HepG2 (cell line): ENCODE data around the gene GPER1.
"Not testable (repeated sequence)": the region's sequence is repeated elsewhere in the genome, so short reads cannot be mapped to it uniquely, and the experiment has no call there.

Experiments used
- CBX5 ChIP-seq: sonication (generic); formaldehyde crosslinking; IDR thresholded peaks from 2 replicates; pipeline ENCODE4 v1.4.0; 2020; ENCODE audit warnings: missing genetic modification reagents, borderline replicate concordance
- FOXK2 ChIP-seq: fragments of 450-650 bp; IDR thresholded peaks from 2 replicates; pipeline ENCODE4 v1.6.1; 2016
- FOXM1 ChIP-seq: sonication (generic); formaldehyde crosslinking; IDR thresholded peaks from 2 replicates; pipeline ENCODE4 v1.5.0; 2020; ENCODE audit warnings: missing genetic modification reagents
- HOXD1 ChIP-seq: sonication (generic); formaldehyde crosslinking; IDR thresholded peaks from 2 replicates; pipeline ENCODE4 v1.5.0; 2020; ENCODE audit warnings: missing genetic modification reagents
- JUN ChIP-seq: sonication (generic); formaldehyde crosslinking; IDR thresholded peaks from 2 replicates; pipeline ENCODE4 v1.4.0; 2020; ENCODE audit warnings: mild to moderate bottlenecking, missing genetic modification reagents
- ONECUT2 ChIP-seq: sonication (generic); formaldehyde crosslinking; IDR thresholded peaks from 2 replicates; pipeline ENCODE4 v1.4.0; 2020; ENCODE audit warnings: missing genetic modification reagents
- PRMT3 ChIP-seq: sonication (generic); formaldehyde crosslinking; IDR thresholded peaks from 2 replicates; pipeline ENCODE4 v1.8.1; 2022; ENCODE audit warnings: low read depth, mild to moderate bottlenecking, moderate library complexity, missing genetic modification reagents, borderline replicate concordance
- SP1 ChIP-seq, 2 experiments: fragments of 450-650 bp in 1 of 2; sonication (generic) in 1 of 2; formaldehyde crosslinking in 1 of 2; IDR thresholded peaks; 2 replicates each; pipeline versions ENCODE4 v1.4.0 to v1.6.1; 2016 to 2020; ENCODE audit warnings: missing genetic modification reagents in 1 of 2
- SP2 ChIP-seq: sonication (generic); formaldehyde crosslinking; IDR thresholded peaks from 2 replicates; pipeline ENCODE4 v1.5.1; 2020; ENCODE audit warnings: mild to moderate bottlenecking, missing genetic modification reagents
- XRCC5 ChIP-seq: fragments of 200-400 bp; formaldehyde crosslinking; optimal IDR thresholded peaks from 2 replicates; pipeline ENCODE3; 2017; ENCODE audit warnings: mild to moderate bottlenecking, low read length
- ZNF572 ChIP-seq: sonication (generic); formaldehyde crosslinking; IDR thresholded peaks from 2 replicates; pipeline ENCODE4 v1.5.1; 2020; ENCODE audit warnings: mild to moderate bottlenecking, missing genetic modification reagents
- TF ChIP-seq, protein P1 (sequence below): fragments of 450-650 bp; IDR thresholded peaks from 2 replicates; pipeline ENCODE4 v1.6.1; 2016
- TF ChIP-seq, protein P2 (sequence below), 2 experiments: sonication (generic) in 1 of 2; formaldehyde crosslinking in 1 of 2; IDR thresholded peaks; 2 replicates each; pipeline versions ENCODE4 v1.4.0 to v1.6.1; 2018 to 2020; ENCODE audit warnings: missing genetic modification reagents in 2 of 2, borderline replicate concordance in 1 of 2, low read depth in 1 of 2, mild to moderate bottlenecking in 1 of 2, missing biosample characterization in 1 of 2

DNA sequence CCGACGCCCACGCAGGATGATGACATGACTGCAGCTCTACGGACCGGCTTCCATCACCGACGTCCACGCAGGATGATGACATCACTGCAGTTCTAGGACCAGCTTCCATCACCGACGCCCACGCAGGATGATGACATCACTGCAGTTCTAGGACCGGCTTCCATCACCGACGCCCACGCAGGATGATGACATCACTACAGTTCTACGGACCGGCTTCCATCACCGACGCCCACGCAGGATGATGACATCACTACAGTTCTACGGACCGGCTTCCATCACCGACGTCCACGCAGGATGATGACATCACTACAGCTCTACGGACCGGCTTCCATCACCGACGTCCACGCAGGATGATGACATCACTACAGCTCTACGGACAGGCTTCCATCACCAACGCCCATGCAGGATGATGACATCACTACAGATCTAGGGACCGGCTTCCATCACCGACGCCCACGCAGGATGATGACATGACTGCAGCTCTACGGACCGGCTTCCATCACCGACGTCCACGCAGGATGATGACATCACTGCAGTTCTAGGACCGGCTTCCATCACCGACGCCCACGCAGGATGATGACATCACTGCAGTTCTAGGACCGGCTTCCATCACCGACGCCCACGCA is 28.6 kb downstream of the GPER1 start:
- not testable (repeated sequence) for TF ChIP-seq ZNF572; JUN; ONECUT2 (CRISPR knock-in tag); FOXK2; FOXM1; XRCC5; SP2 (CRISPR knock-in tag); SP1 (IDR thresholded peaks at IDR 0.05); SP1 (CRISPR knock-in tag; IDR thresholded peaks at IDR 0.05); CBX5 (CRISPR knock-in tag); PRMT3 (CRISPR knock-in tag); HOXD1 (CRISPR knock-in tag)
- TF ChIP-seq, protein P1, sequence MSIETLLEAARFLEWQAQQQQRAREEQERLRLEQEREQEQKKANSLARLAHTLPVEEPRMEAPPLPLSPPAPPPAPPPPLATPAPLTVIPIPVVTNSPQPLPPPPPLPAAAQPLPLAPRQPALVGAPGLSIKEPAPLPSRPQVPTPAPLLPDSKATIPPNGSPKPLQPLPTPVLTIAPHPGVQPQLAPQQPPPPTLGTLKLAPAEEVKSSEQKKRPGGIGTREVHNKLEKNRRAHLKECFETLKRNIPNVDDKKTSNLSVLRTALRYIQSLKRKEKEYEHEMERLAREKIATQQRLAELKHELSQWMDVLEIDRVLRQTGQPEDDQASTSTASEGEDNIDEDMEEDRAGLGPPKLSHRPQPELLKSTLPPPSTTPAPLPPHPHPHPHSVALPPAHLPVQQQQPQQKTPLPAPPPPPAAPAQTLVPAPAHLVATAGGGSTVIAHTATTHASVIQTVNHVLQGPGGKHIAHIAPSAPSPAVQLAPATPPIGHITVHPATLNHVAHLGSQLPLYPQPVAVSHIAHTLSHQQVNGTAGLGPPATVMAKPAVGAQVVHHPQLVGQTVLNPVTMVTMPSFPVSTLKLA, result not testable (repeated sequence)
- TF ChIP-seq, protein P2, sequence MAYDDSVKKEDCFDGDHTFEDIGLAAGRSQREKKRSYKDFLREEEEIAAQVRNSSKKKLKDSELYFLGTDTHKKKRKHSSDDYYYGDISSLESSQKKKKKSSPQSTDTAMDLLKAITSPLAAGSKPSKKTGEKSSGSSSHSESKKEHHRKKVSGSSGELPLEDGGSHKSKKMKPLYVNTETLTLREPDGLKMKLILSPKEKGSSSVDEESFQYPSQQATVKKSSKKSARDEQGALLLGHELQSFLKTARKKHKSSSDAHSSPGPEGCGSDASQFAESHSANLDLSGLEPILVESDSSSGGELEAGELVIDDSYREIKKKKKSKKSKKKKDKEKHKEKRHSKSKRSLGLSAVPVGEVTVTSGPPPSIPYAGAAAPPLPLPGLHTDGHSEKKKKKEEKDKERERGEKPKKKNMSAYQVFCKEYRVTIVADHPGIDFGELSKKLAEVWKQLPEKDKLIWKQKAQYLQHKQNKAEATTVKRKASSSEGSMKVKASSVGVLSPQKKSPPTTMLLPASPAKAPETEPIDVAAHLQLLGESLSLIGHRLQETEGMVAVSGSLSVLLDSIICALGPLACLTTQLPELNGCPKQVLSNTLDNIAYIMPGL (CRISPR knock-in tag; IDR thresholded peaks at IDR 0.05; ENCODE audit: borderline replicate concordance in 1 of 2, low read depth in 1 of 2), result not testable (repeated sequence)
